B cell (primary cell): ENCODE measurements around the gene C11orf21.

Experiments used
- EZH2 ChIP-seq: IDR thresholded peaks from 2 replicates; pipeline ENCODE4 v1.6.1; 2012; ENCODE audit warnings: borderline replicate concordance, low read depth, mild to moderate bottlenecking, moderate library complexity, low read length; ENCODE audit not compliant: insufficient read depth, poor library complexity, severe bottlenecking
- TF ChIP-seq, protein P1 (sequence below): fragments of 200-600 bp; IDR thresholded peaks from one replicate; pipeline ENCODE4 v1.8.0; 2022; ENCODE audit warnings: antibody characterized with exemption, mild to moderate bottlenecking

DNA sequence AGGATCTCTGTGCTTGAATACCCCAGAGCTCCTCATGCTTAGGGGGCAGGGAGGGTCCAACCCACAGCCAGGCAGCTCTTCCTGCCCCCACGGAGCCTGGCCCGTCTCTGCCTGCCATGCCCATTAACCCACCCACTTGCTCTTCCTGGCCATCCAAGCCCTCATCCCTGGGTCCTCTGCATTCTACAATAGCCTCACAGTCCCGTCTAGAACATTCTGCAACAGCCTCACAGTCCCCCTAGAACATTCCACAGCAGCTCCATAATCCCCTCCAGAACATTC is 15.2 kb upstream of the C11orf21 start:
- TF ChIP-seq, protein P1, sequence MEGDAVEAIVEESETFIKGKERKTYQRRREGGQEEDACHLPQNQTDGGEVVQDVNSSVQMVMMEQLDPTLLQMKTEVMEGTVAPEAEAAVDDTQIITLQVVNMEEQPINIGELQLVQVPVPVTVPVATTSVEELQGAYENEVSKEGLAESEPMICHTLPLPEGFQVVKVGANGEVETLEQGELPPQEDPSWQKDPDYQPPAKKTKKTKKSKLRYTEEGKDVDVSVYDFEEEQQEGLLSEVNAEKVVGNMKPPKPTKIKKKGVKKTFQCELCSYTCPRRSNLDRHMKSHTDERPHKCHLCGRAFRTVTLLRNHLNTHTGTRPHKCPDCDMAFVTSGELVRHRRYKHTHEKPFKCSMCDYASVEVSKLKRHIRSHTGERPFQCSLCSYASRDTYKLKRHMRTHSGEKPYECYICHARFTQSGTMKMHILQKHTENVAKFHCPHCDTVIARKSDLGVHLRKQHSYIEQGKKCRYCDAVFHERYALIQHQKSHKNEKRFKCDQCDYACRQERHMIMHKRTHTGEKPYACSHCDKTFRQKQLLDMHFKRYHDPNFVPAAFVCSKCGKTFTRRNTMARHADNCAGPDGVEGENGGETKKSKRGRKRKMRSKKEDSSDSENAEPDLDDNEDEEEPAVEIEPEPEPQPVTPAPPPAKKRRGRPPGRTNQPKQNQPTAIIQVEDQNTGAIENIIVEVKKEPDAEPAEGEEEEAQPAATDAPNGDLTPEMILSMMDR, result no peak
- no peak for TF ChIP-seq EZH2
